Natural killer cell (primary cell): Measurements from ENCODE around the gene TNFAIP8L3. TPM values are rescaled to one million over a fixed set of nuclear protein-coding genes. Genes with fewer than 3 reads are reported as not detected.

Experiments
- ATAC-seq, 3 donors: fragments of 150-1000 bp in 2 of 3; fragments of 200-7000 bp in 1 of 3; cut with Tn5 transposase; 1 replicate in 1 of 3; 2 replicates in 2 of 3; pipeline ENCODE4 v1.10.0; 2021; ENCODE audit warnings: mild to moderate bottlenecking in 2 of 3, moderate library complexity in 2 of 3
- DNase-seq, 2 donors: peaks; one replicate each; pipeline versions ENCODE4 v3.0.0 to v3.0.0-alpha.2; 2013 to 2021; ENCODE audit warnings: mixed read lengths in 1 of 2
- H3K27ac ChIP-seq: one replicate; pipeline ENCODE4 v1.5.1; 2013; ENCODE audit warnings: mild to moderate bottlenecking, low read length
- H3K27me3 ChIP-seq: one replicate; pipeline ENCODE4 v1.6.1; 2013; ENCODE audit warnings: low read length; ENCODE audit not compliant: control insufficient read depth, insufficient read depth
- H3K36me3 ChIP-seq: one replicate; pipeline ENCODE4 v1.6.1; 2013; ENCODE audit warnings: low read length; ENCODE audit not compliant: control insufficient read depth, insufficient read depth
- H3K4me1 ChIP-seq: one replicate; pipeline ENCODE4 v1.6.1; 2013; ENCODE audit warnings: low read length; ENCODE audit not compliant: control insufficient read depth, insufficient read depth
- H3K4me3 ChIP-seq: one replicate; pipeline ENCODE4 v1.5.1; 2013; ENCODE audit warnings: low read length
- H3K9me3 ChIP-seq: one replicate; pipeline ENCODE4 v1.6.1; 2013; ENCODE audit warnings: low read length; ENCODE audit not compliant: control insufficient read depth, insufficient read depth
- H3K27ac Mint-ChIP-seq, 2 donors: one replicate each; pipeline ENCODE4 v1.8.0; 2022; ENCODE audit warnings: mild to moderate bottlenecking in 2 of 2, mixed read lengths in 2 of 2, moderate library complexity in 1 of 2
- H3K27me3 Mint-ChIP-seq, 2 donors: one replicate each; pipeline ENCODE4 v1.8.0; 2022; ENCODE audit warnings: low read depth in 2 of 2, mixed read lengths in 2 of 2
- H3K36me3 Mint-ChIP-seq: one replicate; pipeline ENCODE4 v1.8.0; 2022; ENCODE audit warnings: mixed read lengths
- H3K4me1 Mint-ChIP-seq, 2 donors: one replicate each; pipeline ENCODE4 v1.8.0; 2022; ENCODE audit warnings: mixed read lengths in 2 of 2
- H3K4me3 Mint-ChIP-seq: one replicate; pipeline ENCODE4 v1.8.0; 2022; ENCODE audit warnings: mild to moderate bottlenecking, moderate library complexity, mixed read lengths
- H3K9me3 Mint-ChIP-seq, 2 donors: one replicate each; pipeline ENCODE4 v1.8.0; 2022; ENCODE audit warnings: mixed read lengths in 2 of 2
- WGBS: methylation state at CpG from one replicate; pipeline ENCODE4 v1.1.7; 2013; ENCODE audit warnings: missing lambda C conversion rate; ENCODE audit not compliant: insufficient coverage; 5-methylcytosine and 5-hydroxymethylcytosine counted together
- intact Hi-C: fragments of 100-400 bp; cut with micrococcal nuclease; formaldehyde crosslinking; loops from one replicate; pipeline ENCODE4 v1.14.2; 2022
- total RNA-seq, 4 donors: library from RNA; stranded (reverse); fragments of 120-200 nt in 1 of 4; gene quantifications; one replicate each; pipeline versions ENCODE4 v1.2.3 to v1.2.4, GENCODE V29; 2013 to 2022
- TF ChIP-seq, protein P1 (sequence below): fragments of 200-600 bp; IDR thresholded peaks from one replicate; pipeline ENCODE4 v1.8.0; 2022; ENCODE audit warnings: antibody characterized with exemption

The TNFAIP8L3 gene
- total RNA-seq, 3 donors from 2014 or later (not counting 1 experiment from before 2014, with no cell fraction given) = not detected

DNA sequence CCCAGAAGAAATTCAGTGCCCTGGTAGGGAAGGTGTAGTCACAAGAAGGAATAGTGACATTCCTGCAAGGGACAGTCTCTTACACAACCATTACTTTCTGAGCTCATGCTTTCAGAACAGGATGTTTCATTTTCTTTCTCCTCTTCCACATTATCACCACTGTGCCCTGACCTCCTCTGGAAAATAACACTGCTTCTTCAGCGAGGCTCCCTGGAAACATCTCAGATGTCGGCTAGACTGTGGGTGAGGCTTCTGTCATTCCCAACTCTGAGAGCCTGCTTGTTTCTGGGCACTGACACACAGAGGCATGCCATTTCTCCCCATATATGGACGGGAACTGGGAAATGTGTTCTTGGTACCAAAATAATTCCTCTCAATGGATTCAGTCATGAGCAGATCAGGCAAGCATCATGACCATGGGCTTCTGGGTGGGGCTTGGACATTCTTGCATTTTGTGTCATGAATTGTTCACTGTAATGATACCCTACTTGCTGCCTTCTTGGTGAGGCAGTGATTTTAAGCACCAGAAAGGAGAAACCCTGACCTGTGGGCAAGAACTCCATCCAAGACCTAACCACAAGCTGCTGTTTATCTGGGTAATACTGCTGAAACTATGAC, 14.3 kb upstream of the TNFAIP8L3 start:
- no peak overlapping the region for H3K27ac ChIP-seq
- Mint-ChIP-seq H3K36me3 (no peaks in the 10 kb centered on the region), H3K4me1 (no peaks in the 10 kb centered on the region), H3K27ac (no peak overlapping the region), H3K4me3 (no peak overlapping the region), H3K9me3 (no peaks in the 10 kb centered on the region), H3K27me3 (peaks cover 14 to 23% of the 10 kb centered on the region in 2 donors)
- no peaks in the 10 kb centered on the region for H3K36me3 ChIP-seq
- no peak for DNase-seq
- H3K9me3 ChIP-seq = no peaks in the 10 kb centered on the region
- no peaks in the 10 kb centered on the region for H3K4me1 ChIP-seq
- H3K27me3 ChIP-seq = no peaks in the 10 kb centered on the region
- 89% methylated on average over 3 of the region's 3 CpGs for WGBS
- intact Hi-C loops = no loop called here
- no peak for ATAC-seq
- TF ChIP-seq, protein P1, sequence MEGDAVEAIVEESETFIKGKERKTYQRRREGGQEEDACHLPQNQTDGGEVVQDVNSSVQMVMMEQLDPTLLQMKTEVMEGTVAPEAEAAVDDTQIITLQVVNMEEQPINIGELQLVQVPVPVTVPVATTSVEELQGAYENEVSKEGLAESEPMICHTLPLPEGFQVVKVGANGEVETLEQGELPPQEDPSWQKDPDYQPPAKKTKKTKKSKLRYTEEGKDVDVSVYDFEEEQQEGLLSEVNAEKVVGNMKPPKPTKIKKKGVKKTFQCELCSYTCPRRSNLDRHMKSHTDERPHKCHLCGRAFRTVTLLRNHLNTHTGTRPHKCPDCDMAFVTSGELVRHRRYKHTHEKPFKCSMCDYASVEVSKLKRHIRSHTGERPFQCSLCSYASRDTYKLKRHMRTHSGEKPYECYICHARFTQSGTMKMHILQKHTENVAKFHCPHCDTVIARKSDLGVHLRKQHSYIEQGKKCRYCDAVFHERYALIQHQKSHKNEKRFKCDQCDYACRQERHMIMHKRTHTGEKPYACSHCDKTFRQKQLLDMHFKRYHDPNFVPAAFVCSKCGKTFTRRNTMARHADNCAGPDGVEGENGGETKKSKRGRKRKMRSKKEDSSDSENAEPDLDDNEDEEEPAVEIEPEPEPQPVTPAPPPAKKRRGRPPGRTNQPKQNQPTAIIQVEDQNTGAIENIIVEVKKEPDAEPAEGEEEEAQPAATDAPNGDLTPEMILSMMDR = no peak
- no peak overlapping the region for H3K4me3 ChIP-seq

GRCh38 chr15:51107612-51108011, 12.9 kb upstream of the TNFAIP8L3 start:
- Histone ChIP-seq H3K4me3 (no peak overlapping the region), H3K27ac (no peak overlapping the region), H3K27me3 (no peaks in the 10 kb centered on the region), H3K36me3 (no peaks in the 10 kb centered on the region), H3K4me1 (no peaks in the 10 kb centered on the region), H3K9me3 (no peaks in the 10 kb centered on the region)
- no peak for ATAC-seq
- Mint-ChIP-seq H3K4me1 (no peaks in the 10 kb centered on the region), H3K4me3 (no peak overlapping the region), H3K27ac (no peak overlapping the region), H3K27me3 (peaks cover 13 to 24% of the 10 kb centered on the region in 2 donors), H3K36me3 (no peaks in the 10 kb centered on the region), H3K9me3 (no peaks in the 10 kb centered on the region)
- WGBS = 98% methylated on average over 3 of the region's 3 CpGs
- TF ChIP-seq, protein P1 = no peak
- DNase-seq = no peak
- intact Hi-C loops = no loop called here

DNA sequence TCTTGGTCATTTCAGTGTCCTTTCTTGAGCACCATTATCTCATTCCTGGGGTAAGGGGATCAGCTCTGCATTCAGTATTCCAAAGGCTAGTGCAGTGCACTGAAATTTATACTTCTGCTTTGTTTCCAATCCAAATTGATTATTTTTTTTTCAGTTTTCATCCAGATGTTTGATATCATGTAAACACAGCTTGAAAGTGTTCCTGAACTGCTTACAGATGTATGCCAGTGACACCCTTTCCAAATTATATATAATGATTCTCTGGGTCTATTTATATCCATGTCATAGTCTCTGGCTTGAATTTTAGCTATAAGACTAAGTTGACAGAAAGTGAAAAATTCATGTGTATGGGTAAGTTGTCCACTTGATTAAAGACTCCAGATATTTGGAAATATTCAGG, 11.8 kb upstream of the TNFAIP8L3 start:
- TF ChIP-seq, protein P1 = no peak
- intact Hi-C loops = no loop called here
- Histone ChIP-seq H3K9me3 (no peaks in the 10 kb centered on the region), H3K27me3 (no peaks in the 10 kb centered on the region), H3K36me3 (no peaks in the 10 kb centered on the region), H3K4me1 (no peaks in the 10 kb centered on the region), H3K27ac (no peak overlapping the region), H3K4me3 (no peak overlapping the region)
- DNase-seq (no peak), ATAC-seq (no peak)
- no peak overlapping the region for H3K4me3 Mint-ChIP-seq
- no peaks in the 10 kb centered on the region for H3K9me3 Mint-ChIP-seq
- peaks cover 14 to 24% of the 10 kb centered on the region in 2 donors for H3K27me3 Mint-ChIP-seq
- H3K27ac Mint-ChIP-seq = no peak overlapping the region
- H3K36me3 Mint-ChIP-seq = no peaks in the 10 kb centered on the region
- H3K4me1 Mint-ChIP-seq = no peaks in the 10 kb centered on the region

GRCh38 chr15:51105430-51106016, 10.8 kb upstream of the TNFAIP8L3 start:
- Mint-ChIP-seq H3K27ac (no peak overlapping the region), H3K36me3 (no peaks in the 10 kb centered on the region), H3K4me3 (no peak overlapping the region), H3K4me1 (no peaks in the 10 kb centered on the region), H3K9me3 (no peaks in the 10 kb centered on the region), H3K27me3 (peaks cover 21 to 33% of the 10 kb centered on the region in 2 donors)
- TF ChIP-seq, protein P1 = no peak
- Histone ChIP-seq H3K36me3 (no peaks in the 10 kb centered on the region), H3K27me3 (no peaks in the 10 kb centered on the region), H3K9me3 (no peaks in the 10 kb centered on the region), H3K27ac (no peak overlapping the region), H3K4me3 (no peak overlapping the region), H3K4me1 (no peaks in the 10 kb centered on the region)
- ATAC-seq = no peak
- intact Hi-C loops = no loop called here
- 84% methylated on average over 3 of the region's 4 CpGs for WGBS
- DNase-seq = no peak
